SH-SY5Y (cell line): ENCODE data around the gene KCND1.

Experiments
- GATA2 ChIP-seq: IDR thresholded peaks from 2 replicates; pipeline ENCODE4 v1.6.1; 2011; ENCODE audit warnings: mild to moderate bottlenecking, low read depth, low read length
- GATA3 ChIP-seq: IDR thresholded peaks from 2 replicates; pipeline ENCODE4 v1.6.1; 2011; ENCODE audit warnings: low read depth, mild to moderate bottlenecking, low read length, moderate library complexity

DNA sequence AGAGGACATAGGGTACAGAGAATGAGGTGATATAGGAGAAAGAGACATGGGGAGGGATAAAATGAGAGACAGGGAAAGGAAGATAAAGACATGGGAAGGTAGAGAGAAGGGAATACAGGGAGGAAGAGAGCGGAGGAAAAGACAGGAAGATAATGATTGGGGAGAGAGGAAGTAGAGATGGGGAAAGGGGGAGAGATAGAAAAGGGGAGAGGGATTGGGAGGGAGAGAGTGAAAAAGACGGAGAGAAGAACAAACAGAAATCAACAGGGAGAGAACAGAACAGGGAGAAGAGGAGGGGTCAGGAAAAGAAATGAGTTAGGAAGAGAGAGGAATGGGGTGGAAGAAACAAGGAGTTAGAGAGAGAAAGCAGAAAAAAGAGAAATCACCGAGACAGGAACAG, 25.8 kb upstream of the KCND1 start:
- no peak for TF ChIP-seq GATA2
- no peak for TF ChIP-seq GATA3
